Eye (tissue), 1 donor: Measurements from ENCODE around the gene CABP2.
"Not testable (repeated sequence)": the region's sequence is repeated elsewhere in the genome, so short reads cannot be mapped to it uniquely, and the experiment has no call there.

Source experiments
- DNase-seq: peaks from one replicate; pipeline ENCODE4 v3.0.0-alpha.2; 2015

Gene CABP2

DNA sequence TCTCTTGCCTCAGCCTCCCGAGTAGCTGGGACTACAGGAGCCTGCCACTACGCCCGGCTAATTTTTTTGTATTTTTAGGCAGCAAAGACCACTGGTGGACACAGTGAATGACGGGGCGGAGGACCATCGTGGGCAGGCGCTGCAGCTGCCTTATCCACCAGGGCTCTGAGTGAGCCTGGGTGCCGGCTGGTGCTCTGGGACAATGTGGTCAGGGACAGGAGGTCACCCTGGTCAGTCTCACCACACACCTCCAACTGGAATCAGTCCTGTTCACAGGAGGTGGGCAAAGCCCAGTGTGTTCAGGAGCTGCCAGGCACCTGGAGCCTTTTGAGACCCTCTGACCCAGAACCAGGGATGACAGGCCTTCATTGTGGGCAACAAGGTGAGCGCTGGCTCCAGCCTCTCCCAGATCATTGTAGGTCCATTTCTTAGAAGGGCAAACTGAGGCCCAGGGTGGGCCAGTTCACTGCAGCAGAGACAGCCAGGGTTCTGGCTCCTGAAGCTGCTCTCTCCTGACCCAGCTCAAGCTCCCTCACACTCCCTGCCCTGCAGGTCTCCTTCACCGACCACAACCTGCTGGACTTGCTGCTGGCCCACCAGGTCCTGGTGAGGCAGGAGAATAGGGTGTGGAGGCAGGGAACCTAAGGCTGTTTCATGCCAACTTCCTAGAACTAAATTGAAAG is 15.7 kb upstream of the CABP2 start:
- no peak for DNase-seq

DNA sequence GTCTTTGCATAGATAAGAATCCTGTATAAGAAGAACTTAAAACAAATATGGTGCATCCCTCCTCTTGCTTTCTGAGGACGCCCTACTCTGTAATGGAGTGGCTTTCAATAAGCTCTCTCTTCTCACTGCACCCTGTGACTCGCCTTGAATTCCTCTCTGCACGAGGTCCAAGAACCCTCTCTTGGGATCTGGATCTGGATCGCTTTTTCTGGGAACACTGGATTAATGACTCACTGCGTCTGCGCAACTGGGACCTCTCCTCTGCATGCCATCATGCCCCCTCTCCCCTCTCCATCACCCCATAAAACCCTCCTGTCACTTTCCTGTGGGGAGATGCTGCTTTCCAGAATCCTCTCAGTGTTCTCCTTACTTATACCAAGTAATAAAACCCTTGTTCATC is 15.1 kb upstream of the CABP2 start:
- DNase-seq, result no peak

DNA sequence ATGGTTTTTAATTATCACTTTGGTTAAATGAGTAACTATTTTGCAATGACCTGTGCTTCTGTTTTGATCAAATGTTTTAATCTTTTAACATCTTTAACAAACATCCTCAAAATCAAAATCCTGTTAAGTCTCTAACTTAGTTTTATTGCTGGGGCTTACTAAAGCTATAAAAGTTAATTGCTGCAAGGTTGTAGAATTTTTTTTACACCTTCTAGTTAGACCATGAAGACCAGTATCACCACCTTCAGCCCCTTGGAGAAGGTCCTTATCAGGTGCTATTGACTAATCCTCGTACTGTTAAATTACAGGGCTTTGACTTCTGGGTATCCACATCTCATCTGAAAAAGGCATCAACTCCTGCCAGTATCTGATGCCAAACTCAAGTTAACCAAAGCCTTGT is 12.3 kb upstream of the CABP2 start:
- no peak for DNase-seq

DNA sequence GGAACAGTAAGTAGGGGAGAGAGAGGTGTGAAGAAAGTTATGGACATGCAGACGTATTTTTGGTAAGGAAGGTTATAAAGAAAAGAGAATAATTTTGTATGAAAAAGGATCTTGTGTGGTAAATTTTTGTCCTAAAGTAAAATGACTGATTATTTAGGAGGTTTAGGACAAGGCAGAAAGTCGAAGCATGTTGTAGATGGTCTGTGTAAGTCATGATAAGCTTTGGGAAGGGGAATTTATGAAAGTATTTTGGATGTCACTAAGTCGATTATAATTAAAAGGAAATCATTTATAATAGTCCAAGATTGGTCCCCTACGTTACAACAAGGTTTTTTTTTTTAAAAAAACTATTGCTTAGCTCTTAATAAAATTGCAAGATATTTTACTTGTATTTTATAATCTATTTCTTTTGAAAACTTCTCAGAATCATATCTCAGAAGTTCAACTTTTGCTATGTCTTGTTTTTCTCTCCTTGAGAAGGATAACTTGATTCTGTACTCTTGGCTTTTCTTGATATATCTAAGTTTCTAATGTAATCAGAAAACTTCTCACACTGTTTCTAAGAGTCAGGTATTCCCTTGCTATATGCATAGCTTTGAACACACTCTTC is 10.9 kb upstream of the CABP2 start:
- DNase-seq, result no peak

DNA sequence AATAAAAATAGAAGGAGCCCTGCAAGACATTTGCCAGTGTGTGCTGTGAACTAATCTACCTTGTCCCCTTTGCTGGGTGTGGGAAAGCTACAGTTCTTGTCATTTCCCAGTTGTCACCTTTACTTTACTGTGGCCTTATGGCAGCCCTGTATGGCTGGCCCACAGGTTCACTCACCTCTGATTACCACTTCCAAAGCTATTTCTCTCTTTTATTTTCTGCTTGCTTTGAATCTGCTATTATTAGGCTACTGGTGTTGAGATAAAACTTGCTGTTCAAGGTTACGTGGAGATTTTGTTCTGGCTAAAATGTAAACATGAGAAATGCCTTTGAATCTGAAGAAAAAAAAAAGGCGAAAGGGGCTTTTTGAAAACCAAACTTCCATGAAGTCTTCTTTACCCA is 9.6 kb upstream of the CABP2 start:
- no peak for DNase-seq

DNA sequence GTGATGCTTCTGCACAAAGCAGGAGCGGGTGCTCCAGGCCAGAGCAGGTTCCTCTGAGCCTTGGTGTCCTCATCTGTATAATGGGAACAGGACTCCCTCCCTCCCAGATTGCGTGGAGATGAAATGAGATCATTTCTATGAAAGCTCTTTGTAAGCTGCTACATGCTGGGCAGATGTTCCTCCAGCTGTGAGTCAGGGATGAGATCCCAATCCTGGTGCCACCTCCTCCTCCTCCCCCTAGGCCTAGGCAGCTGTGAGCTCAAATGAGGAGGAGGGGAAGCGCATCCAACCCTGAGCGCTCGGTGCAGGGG is 7.0 kb upstream of the CABP2 start:
- no peak for DNase-seq

DNA sequence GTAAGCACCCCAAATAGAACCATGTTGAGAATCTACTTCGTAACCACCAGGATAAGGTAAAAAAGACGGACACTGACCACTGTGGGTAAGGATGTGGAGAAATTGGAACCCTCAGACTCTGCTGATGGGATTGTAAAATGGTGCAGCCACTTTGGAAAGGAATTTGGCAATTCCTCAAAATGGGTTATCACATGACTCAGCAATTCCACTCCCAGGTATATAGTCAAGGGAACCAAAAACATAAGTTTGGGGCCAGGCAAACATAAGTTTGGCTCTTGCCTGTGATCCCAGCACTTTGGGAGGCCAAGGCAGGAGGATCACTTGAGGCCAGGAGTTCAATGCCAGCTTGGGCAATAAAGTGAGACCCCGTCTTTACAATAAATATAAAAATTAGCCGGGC is 5.1 kb upstream of the CABP2 start:
- DNase-seq, result no peak

DNA sequence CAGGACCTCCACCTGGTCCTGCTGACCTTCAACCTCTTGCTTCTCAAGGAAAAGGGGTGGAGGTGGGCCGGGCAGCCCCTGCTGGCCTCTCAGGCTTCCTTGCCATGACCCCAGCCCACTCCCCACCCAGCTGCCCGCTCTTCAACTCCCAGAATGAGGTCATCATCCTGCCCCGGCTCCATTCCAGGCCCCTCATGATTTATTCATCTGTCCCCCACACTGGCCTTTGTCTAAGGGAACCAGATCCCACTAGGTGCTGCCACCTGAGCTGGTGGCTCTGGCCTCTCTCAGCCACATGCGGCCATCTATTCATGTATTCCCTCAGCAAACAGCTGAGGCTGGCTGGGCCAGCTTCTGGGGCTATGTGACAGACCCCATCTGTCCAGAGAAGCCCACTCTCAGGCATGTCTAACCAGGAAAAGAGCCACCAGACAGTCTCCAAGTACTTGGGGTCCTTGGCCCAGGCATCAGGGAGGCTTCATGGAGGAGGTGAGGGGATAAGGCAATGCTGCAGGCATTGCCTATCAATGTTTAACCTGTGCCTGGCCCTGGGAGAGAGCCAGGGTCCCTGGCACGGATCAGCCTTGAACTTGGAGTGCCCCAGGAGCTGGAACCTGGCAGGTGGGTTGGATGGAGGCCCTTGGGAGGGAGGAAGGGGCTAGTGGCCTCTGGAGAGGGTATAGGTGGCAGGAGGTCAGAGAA is 2.2 kb upstream of the CABP2 start:
- DNase-seq, result no peak

DNA sequence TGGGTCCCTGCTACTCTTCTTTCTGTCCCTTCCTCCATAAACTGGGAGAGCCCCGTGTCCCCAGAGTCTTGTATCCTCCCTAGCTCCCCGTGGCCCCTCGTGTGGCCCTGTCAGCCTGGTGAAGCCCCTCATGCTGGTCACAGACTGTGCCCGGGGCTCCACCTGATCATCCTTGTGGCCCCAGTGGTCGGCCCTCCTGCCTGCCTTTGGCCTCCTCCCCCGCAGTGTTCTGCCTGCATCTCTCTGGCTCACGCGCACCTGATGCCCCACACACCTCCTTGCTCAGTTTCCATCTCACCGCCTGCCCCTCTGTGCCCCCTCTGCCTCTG is 1.2 kb upstream of the CABP2 start:
- no peak for DNase-seq

DNA sequence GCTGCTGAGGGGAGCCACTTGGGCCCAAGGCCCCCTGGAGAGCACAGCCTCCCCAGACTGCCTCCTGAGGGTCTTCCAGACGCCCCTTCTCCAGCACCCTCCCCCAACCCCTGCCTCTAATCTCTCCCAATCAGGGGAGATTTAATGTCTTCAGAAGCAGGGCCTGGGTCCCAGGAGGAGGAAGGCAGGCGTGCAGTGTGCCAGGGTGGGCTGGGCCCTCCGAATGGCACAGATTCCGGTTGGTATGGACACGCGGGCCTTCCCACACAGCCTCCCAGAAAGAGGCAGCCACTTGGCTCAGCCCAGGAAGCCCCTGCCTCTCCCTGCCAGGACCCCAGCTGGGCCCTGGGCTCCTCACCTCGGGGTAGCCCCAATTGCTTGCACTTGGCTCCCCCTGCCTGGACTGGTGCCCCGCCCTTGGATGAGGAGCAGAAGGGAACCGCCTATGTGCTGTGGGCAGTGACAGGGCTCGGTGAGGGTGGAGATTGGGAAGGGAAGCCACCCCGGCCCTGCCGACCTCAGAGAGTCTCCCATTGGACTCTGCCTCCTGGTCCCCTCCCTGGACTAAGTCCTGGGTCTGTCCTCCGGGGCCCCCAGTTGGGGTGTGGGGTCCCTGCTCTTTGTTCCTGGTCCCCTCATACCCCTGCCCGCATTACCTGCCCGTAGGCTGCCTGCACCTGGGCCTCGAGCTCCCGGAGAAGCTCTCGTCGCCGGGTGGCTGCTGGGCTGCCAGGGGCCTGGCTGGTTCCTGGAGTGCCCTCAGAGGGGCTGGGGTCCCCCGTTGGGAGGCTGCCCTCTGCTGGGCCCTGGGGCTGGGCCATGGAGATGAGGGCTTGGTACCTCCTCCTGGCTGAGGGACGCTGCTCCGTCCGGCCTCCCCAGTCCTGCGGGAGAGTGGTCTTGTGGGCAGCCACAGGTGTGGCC is 572 bp upstream of the CABP2 start:
- DNase-seq, result no peak

DNA sequence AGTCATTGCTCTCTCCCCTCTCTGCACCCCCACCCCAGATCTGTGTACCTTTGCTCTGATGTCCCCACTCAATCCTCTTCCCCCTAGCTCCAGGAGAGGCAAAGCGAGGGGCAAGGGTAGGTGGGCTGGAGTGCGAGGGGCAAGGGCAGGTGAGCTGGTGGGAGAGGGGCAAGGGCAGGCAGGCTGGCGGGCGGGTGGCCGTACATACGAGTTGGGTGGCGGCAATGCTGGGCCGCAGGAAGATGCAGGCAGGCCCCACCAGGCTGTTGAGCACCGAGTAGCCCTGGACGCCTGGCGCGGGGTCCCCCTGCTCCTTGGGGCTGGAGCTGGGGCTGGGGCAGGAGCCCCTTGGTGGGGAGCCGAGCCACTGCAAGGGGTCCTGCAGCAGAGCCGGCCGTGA is 908 bp downstream of the CABP2 start:
- DNase-seq, result no peak

DNA sequence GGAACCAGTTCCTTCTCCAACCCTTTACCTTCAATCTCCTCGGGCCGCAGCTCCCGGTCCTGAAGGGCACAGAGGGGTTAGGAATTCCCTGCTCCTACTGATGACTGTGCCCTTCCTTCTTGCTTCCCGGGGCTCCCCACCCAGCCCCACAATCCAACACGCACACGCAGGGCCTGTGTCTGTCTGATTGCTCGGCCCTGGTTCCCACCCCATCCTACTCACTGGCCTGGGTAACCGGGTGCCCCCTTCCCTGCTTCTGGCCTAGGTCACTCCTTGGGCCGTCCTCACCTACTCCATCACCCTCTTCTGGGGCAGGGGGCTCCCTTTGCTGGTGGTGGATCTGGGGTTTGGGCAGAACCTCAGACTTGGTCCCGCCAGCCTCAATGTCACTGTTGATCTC is 1.3 kb downstream of the CABP2 start:
- DNase-seq, result no peak

DNA sequence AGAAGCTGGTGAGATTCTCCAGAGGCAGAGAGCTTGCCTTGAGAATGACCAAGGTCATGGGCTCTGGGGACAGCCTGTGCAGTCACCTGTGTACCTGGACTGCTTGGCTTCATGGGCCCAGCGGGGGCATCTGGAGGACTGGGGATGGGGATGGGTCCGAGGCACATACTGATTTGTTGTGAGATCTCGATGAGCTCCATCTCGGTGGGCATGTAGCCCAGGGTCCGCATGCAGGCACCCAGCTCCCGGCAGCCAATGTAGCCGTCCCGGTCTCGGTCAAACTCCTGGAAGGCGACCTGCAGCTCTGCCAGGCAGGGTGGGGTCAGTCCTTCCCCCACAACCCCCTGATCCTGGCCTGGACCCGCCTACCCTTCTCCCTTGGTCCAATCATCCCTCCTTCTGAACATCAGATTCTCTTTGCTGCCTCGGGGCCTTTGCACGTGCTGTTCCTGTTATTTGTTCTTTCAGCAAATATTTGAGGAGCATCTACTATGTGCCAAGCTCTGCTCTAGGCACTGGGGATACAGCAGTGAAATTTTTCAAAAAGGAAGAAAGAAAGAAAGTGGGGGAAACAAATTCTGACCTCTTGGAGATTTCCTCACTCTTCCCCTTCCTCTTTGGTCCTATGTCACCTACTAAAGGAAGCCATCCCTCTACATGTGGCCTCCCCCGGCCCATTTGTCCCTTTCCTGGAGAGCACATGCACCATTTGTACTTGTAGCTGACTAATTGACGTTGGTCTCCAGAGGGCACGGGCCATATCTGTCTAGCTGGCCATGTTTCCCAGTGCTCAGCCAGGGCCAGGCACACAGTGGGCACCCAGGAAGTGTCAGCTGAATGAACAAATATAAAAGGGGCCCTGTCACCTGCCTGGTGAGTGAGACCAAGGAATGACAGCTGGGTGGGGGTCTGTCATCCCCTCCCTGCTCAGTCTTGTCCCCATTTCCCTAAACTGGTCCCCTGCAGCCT is 2.1 kb downstream of the CABP2 start:
- DNase-seq, result no peak

DNA sequence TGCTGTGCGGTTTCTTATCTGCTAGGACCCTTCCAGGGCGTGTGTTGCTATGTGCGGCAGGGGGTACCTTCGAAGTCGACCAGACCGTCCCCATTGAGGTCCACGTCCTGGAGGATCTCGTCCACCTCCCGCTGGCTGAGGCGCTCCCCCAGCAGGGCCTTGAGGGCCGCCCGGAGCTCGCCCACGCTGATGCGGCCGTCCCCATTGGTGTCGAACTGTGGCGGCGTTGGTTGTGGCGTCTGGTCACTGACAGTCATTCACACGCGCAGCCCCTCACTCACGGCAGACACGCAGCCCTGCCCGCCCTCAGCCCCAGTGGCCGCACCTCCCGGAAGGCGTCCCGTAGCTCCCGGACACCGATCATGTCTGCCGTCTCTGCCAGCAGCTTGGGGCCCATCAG is 3.5 kb downstream of the CABP2 start:
- no peak for DNase-seq

DNA sequence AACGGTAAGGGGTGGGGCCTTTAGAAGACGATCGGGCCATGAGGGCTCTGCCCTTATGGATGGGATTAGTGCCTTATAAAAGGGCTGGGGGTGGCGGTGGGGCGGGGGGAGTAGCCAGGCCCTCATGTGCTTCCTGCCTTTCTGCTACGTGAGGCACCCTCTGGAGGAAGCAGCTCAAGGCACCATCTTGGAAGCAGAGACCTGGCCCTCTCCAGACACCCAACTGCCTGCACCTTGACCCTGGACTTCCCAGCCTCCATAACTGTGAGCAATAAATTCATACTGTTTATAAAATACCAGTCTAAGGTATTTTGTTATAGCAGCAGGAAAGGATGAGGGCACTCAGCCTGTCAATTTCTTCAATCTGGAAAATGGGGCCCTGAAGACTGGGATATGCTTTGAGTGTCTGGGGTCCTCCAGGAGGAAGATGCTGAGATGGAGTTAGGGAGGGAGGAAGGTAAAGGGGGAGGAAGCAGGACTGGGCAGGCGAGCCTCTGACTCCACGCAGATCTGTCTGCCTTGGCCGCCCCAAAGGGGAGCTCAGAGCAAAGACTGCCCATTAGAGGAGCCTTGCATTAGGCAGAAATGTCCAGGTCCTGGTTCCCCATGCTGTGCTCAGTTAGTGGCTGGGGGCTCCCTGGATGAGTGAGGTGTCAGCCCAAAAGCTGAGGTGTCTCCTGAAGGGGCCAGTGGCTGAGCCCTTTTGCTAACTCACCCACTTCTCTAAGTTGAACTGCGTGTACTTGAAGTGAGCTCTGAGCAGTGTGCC is 5.3 kb downstream of the CABP2 start:
- DNase-seq, result no peak

DNA sequence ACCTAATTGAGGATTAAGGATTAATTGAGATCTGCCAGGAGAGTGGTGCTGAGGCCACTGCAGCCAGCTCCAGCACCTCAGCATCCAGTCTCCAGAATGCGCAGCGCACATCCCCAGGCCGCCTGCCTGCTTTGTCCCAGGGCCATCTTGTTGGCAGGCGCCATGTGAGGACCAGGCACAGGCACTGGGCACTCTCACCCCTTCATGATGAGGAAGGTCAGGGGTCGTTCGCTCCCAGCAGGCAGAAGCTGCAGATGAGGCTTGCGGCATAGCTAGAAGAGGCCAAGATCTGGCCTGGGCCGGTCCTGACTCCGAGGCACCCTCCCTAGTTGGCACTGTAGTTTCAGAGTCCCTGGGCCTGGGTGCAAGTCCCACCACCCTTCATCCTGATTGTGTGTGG is 6.4 kb downstream of the CABP2 start:
- no peak for DNase-seq

DNA sequence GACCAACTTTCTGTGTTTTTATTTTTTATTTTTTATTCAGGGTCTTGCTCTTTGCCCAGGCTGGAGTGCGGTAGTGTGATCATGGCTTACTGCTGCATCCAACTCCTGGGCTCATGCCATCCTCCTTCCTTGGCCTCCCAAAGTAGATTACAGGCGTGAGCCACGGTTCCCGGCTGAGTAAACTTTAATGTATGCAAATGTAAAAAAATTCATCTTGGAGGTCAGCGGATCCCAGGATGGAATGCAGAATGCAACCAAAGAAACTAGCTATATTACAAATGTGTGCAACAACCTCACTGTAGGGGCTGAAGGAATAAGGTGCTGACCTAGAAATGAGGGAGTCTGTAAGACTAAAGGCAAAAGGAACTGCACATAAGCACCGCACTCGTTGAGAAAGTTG is 9.1 kb downstream of the CABP2 start:
- DNase-seq, result no peak

DNA sequence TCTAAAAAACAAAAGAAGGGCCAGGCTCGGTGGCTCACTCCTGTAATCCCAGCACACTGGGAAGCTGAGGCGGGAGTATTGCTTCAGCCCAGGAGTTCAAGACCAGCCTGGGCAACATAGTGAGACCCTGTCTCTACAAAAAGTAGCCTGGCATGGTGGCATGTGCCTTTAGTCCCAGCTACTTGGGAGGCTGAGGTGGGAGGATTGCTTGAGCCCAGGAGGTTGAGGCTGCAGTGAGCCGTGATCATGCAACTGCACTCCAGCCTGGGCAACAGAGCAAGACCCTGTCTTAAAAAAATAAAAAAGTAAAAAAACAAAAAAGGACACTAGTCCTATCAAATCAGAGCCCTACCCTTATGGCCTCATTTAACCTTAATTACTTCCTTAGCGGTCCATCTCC is 11.7 kb downstream of the CABP2 start:
- not testable (repeated sequence) for DNase-seq

DNA sequence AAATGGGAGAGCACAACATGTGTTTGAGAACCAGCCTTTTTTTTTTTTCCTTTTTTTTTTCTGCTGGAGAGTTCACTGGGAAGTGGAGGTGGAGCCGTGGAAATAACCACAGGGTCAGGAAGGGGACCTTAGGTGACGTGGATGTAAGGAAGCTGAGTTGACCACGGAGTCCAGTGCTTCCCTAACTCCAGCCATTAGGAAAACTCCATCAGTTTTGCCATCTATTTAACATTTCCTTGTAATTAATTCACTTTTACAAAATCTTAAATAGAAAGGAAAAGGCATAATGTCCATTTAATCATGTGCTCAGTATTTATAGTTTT is 13.3 kb downstream of the CABP2 start:
- no peak for DNase-seq

DNA sequence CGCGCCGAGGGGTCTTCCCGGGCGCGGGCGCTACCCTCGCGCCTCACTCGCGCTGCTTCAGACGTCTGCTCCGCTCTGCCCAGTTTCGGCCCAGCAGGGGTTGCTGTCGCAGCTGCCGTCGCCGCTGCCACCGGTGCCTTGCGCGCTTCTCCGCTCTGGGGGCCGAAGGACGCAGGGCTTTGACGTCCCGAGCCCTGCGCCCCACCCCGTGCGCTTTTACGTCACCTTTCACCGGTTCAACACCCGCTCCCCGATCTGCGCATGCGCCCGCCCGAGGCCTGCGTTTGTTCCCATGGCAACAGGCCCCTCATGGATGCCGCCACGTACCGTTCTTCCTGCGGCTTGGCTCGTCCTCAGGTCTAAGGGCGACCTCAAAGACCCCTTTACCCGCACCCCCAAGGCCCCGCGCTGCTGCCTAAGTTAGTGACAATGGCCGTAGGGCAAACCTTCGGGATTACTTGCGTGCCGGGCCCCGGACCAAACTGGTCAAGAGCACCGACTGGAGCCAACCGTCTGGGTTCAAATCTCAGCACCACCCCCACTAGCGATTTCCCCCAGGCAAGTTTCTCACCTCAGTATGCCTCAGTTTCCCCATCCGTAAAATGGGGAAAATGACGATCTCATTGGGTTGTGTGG is 14.6 kb downstream of the CABP2 start:
- DNase-seq, result peak; percentile 99

DNA sequence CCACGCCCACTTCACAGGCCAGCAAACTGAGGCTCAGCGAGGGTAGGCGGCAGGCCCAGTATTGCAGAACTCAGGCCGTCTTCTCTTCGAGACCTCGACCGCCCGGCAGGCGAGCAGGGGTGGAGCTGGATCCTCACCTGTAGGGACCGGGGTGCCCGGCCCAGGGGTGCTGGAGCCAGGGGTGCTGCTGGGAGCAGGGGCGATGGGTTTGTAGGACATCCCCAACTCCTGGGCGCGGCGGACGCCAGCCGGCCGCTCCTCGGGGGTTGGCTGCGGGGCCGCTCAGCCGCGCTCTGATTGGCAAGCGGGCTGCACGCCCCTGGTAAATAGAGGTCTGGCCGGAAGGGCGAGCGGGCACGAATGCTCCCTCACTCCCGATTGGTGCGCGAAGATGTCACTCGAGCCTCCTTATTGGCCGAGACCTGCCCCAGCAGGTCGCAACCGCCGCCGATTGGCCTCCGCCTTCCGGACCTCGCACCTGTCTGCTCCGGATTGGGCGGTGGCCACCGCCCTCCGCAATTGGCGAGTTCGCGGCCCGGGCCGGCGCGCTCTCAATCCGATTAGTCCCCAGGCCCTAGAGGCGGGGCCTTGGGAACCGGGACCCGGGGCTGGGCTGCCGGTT is 15.3 kb downstream of the CABP2 start, which contains the start of gene CDK2AP2:
CDK2AP2 (minus strand) TSS at position 299 of the 622 bp plus-strand sequence; CDS start at position 219, 80 bp downstream.
- DNase-seq, result peak; percentile 99
